T-helper 1 cell treated with Interleukin-12 subunit alpha and Interleukin-12 subunit beta and Interleukin-4 antibody, amounts not matched to agents 30 μg/mL and 1 μg/mL, for 36 hours (primary cell): ENCODE results near the gene DLGAP1.

Experiments used
- H3K27ac Mint-ChIP-seq: one replicate; pipeline ENCODE4 v1.8.0; 2021; ENCODE audit warnings: mild to moderate bottlenecking, mixed read lengths
- H3K27me3 Mint-ChIP-seq: one replicate; pipeline ENCODE4 v1.8.0; 2021; ENCODE audit warnings: low read depth, mixed read lengths
- H3K36me3 Mint-ChIP-seq: one replicate; pipeline ENCODE4 v1.8.0; 2021; ENCODE audit warnings: low read depth, mixed read lengths
- H3K4me1 Mint-ChIP-seq: one replicate; pipeline ENCODE4 v1.8.0; 2021; ENCODE audit warnings: low read depth, mixed read lengths
- H3K4me3 Mint-ChIP-seq: one replicate; pipeline ENCODE4 v1.8.0; 2021; ENCODE audit warnings: mild to moderate bottlenecking, moderate library complexity, mixed read lengths
- H3K9me3 Mint-ChIP-seq: one replicate; pipeline ENCODE4 v1.8.0; 2021; ENCODE audit warnings: mixed read lengths

DLGAP1 gene

DNA sequence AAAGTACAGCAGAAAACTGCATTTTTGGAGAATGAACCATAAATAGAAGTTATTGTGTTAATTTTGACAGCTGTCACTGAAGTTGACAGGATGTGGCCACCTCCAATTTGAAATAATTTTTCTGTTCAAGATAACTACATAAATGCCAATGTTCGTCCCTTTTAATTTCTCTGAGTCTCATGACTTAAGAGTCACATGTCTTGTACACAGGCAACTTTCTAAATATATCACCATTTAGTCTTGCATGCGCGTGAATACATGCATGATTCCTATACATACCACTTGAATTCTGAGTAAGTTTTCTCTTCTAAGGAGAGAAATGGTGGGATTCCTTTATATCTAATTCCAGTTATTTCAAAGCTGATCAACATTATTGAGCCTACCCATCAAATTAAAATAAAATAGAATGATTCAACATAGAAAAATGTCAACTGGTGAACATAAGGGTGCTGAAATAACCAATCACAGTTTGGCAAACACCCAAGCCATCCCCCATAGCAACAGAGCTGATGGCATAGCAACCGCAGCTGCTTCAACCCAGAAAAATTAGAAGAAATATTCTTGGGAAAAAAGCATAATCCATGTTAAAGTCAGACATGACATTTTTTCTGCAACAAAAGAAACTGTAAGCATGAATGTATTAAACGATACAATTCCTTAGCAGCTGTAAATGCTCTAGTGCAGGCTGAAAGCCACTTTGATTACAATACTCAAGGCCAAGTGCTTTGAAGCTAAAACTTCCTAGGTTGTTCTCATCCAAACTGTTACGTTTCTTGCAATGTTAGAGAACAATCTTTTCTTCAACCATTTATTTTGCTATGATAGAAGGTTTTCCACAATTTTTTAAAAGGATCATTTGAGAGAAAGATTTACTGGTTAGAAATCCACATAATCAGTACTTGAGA, 282.7 kb downstream of the DLGAP1 start:
- H3K36me3 Mint-ChIP-seq: no peaks in the 10 kb centered on the region
- H3K27ac Mint-ChIP-seq: no peak overlapping the region
- H3K4me3 Mint-ChIP-seq: no peak overlapping the region
- no peaks in the 10 kb centered on the region for H3K27me3 Mint-ChIP-seq
- no peaks in the 10 kb centered on the region for H3K4me1 Mint-ChIP-seq
- H3K9me3 Mint-ChIP-seq: no peaks in the 10 kb centered on the region

DNA sequence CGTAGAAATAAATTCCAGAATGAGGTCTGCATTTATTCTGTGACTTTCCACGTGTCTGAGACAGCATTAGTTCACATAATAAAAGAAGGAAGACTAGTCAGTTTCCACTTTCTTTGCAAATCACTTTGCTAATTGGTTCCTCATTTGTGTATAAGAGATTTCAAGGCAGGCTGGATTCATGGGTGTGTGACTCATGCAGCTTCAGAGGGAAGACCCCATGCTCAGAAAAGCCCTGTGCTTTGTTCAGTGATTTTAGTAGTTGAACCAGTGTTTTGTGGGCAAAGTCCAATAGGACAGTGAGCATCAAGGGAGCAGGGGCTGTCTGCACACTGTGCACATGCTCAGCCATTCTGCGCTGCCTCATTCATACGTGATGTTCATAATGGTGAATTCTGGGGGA, 297.8 kb downstream of the DLGAP1 start:
- no peaks in the 10 kb centered on the region for H3K4me1 Mint-ChIP-seq
- H3K36me3 Mint-ChIP-seq: no peaks in the 10 kb centered on the region
- no peak overlapping the region for H3K27ac Mint-ChIP-seq
- no peaks in the 10 kb centered on the region for H3K9me3 Mint-ChIP-seq
- H3K4me3 Mint-ChIP-seq: no peak overlapping the region
- H3K27me3 Mint-ChIP-seq: no peaks in the 10 kb centered on the region

DNA sequence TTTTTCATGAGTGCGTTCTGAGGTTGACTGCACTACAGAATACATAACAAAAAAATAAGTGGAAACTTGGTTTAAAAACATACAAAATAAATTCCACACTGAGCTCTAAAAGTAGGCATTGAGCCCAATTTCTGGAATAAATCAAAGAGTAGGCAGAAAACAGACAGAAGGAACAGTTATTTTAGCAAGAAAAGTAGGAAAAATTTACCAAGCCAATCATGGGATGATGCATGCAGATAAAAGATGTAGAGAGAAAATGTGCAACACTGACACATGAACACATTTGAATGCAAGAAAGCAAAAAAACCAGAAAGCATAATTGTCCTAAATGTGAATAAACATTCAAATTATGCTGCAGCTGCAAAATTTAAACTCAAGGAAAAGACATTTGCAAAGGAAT, 308.3 kb downstream of the DLGAP1 start:
- H3K4me3 Mint-ChIP-seq: no peak overlapping the region
- H3K9me3 Mint-ChIP-seq: no peaks in the 10 kb centered on the region
- no peaks in the 10 kb centered on the region for H3K4me1 Mint-ChIP-seq
- no peak overlapping the region for H3K27ac Mint-ChIP-seq
- no peaks in the 10 kb centered on the region for H3K36me3 Mint-ChIP-seq
- no peaks in the 10 kb centered on the region for H3K27me3 Mint-ChIP-seq

DNA sequence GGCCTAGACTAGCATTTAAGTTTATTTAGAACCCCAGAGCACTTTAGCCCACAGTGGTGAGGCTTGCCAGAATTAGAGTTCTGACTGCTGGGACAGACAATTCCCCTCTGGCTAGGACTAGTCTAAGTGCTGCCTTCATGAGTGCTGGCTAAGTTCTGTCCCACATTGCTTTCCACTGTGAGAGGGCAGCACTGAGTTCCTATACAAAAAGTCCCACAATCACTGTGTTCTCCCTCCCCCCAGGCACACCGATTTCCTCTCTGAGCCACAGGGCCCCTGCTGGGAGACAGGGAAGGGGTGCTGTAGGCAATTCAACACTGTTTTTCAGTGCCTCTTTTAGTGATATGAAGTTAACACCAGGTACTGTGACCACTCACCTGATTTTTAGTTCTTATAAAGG, 310.9 kb downstream of the DLGAP1 start:
- no peaks in the 10 kb centered on the region for H3K36me3 Mint-ChIP-seq
- no peaks in the 10 kb centered on the region for H3K9me3 Mint-ChIP-seq
- no peaks in the 10 kb centered on the region for H3K27me3 Mint-ChIP-seq
- H3K4me3 Mint-ChIP-seq: no peak overlapping the region
- no peaks in the 10 kb centered on the region for H3K4me1 Mint-ChIP-seq
- no peak overlapping the region for H3K27ac Mint-ChIP-seq

DNA sequence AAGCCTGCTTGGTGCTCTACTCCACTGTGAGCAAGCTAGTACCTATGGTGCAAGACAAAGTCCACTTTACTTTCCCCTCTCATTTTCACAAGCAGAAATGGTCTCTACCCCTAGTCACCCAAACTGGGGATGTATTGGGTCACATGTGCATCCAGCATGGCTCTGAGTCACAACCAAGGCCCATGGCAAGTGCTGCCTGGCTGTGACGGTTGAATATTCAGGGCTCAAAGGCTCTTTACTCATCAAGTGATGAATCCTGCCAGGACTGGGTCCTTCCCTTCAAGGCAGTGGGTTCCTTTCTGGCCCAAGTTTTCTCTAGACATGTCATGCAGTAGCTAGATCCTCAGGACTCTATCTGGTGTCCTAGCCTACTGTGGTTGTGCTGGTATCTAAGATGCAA, 311.5 kb downstream of the DLGAP1 start:
- Mint-ChIP-seq H3K9me3 (no peaks in the 10 kb centered on the region), H3K4me3 (no peak overlapping the region), H3K4me1 (no peaks in the 10 kb centered on the region), H3K27me3 (no peaks in the 10 kb centered on the region), H3K36me3 (no peaks in the 10 kb centered on the region), H3K27ac (no peak overlapping the region)

DNA sequence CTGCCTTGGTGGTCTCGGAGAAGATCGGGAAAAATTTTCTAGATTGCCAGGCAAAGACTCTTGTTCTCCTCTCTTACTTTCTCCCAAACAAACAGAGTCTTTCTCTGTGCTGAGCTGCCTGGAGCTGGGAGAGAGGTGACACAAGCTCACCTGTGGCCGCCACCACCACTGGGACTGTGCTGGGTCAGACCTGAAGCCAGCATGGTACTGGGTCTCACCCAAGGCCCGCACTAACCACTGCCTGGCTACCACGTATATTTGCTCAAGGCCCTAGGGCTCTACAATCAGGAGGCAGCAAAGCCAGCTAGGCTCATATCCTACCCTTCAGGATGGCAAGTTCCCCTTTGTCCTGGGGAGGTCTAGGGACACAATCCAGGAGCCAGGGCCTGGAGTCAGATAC, 312.2 kb downstream of the DLGAP1 start:
- Mint-ChIP-seq H3K4me1 (no peaks in the 10 kb centered on the region), H3K27ac (no peak overlapping the region), H3K9me3 (no peaks in the 10 kb centered on the region), H3K4me3 (no peak overlapping the region), H3K27me3 (no peaks in the 10 kb centered on the region), H3K36me3 (no peaks in the 10 kb centered on the region)

DNA sequence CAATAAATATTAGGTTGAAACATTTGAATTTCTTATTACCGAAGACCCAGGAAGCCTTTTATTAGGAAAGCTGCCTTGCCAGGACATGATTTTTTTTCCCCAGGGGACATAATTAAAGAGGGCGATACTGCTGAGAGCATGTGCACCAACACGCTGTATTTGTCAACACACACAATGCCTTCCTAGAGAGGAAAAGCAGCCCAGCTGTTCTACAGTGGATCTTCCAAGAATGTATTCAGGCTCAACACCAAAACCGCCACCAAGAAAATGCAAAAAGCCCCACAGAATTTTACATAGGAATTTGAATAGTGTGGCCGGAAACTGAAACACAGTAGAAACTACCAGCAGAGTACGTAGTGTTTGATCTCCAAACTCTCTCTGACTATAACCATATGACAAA, 320.4 kb downstream of the DLGAP1 start:
- Mint-ChIP-seq H3K36me3 (no peaks in the 10 kb centered on the region), H3K27ac (no peak overlapping the region), H3K4me1 (no peaks in the 10 kb centered on the region), H3K9me3 (no peaks in the 10 kb centered on the region), H3K27me3 (no peaks in the 10 kb centered on the region), H3K4me3 (no peak overlapping the region)

DNA sequence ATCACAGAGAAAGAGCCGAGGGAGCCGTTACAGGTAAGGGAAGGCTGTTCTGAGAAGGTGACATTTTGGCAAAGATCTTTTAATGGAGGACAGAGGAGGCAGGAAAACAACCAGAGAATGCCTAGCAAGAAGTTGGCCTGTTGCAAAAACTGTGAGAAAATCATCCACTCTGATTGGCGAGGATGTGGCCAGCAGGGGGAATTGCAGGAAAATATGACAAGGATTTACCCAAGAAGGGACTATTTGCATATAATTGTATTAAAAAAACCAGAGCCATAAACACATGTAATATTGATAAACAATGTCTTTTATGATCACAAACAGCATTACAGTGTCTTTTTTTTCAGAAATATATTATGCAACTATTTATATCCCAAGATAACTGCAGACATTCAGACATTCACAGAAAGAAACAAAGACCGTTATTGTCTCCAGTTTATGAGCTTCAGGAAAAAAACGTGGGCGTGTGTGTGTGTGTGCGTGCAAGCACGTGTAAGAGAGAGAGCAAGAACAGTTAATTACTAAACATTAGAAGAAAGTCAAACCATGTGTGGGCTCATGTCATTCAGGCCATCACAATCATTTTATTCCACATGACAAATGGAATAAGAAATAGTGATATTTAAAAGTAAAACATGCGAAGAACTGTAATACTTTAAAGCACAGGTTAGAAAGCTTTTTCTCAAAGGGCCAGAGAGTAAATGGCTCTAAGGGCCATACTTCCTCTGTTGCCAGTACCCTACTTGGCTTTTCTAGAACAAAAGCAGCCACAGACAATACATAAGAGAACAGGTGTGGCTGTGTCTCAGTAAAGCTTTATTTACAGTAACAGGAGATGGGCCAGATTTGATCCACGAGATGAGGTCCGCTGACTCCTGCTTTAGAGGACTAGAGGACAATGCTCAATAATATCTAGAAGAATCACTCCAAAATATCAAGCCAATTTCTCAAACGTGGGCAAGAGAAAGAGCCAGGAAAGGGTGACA, 324.1 kb downstream of the DLGAP1 start:
- Mint-ChIP-seq H3K27me3 (no peaks in the 10 kb centered on the region), H3K27ac (no peak overlapping the region), H3K9me3 (no peaks in the 10 kb centered on the region), H3K4me3 (no peak overlapping the region), H3K4me1 (no peaks in the 10 kb centered on the region), H3K36me3 (no peaks in the 10 kb centered on the region)

DNA sequence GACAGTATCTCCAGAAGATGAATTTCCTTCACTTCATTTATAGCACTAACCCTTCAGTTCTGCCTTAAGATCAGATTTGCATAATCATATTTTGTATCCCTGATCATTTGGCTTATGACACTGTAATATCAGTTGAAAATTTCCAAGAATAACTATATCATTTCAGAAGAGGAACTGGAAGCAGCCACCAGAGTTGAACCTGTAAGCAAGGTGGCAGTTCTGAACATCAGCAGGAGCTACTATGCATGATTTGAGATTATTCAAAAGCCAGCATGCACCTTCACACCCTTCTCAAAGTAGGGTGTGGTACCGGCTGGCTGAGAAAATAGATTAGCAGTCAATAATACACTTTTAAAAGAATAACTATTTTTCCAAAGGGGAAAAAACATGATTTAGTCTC, 328.2 kb downstream of the DLGAP1 start:
- H3K27ac Mint-ChIP-seq: no peak overlapping the region
- no peaks in the 10 kb centered on the region for H3K27me3 Mint-ChIP-seq
- H3K4me3 Mint-ChIP-seq: no peak overlapping the region
- no peaks in the 10 kb centered on the region for H3K4me1 Mint-ChIP-seq
- H3K36me3 Mint-ChIP-seq: no peaks in the 10 kb centered on the region
- H3K9me3 Mint-ChIP-seq: no peaks in the 10 kb centered on the region

DNA sequence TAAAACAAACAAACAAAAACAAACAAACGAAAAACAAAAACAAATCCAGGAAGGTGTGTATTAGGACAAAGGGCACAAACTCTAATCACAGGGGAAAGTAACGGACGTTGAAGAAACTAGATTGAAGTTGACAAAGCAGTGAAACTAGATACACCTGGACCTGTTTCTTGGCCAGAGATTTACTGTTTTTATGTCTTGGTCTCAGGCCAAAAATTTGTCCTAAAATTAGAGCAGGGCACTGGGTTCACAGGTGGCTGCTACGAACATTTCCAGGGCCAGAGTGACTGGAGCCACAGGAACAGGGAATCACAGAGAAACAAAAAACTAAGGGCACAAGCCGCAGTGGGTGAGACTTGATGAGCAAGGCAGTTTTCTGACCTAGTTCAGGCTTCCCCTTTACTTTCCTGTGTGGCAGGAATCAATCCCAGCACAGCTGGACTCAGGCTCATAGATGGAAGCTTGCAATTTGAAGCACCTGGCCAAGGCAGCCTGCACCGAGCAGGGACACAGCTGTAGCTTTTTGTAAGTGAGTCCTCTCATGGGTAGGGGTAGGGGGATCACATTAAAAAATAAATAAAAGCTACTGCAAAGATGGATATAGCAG, 329.4 kb downstream of the DLGAP1 start:
- no peak overlapping the region for H3K4me3 Mint-ChIP-seq
- H3K27me3 Mint-ChIP-seq: no peaks in the 10 kb centered on the region
- no peaks in the 10 kb centered on the region for H3K4me1 Mint-ChIP-seq
- H3K9me3 Mint-ChIP-seq: no peaks in the 10 kb centered on the region
- H3K27ac Mint-ChIP-seq: no peak overlapping the region
- H3K36me3 Mint-ChIP-seq: no peaks in the 10 kb centered on the region

DNA sequence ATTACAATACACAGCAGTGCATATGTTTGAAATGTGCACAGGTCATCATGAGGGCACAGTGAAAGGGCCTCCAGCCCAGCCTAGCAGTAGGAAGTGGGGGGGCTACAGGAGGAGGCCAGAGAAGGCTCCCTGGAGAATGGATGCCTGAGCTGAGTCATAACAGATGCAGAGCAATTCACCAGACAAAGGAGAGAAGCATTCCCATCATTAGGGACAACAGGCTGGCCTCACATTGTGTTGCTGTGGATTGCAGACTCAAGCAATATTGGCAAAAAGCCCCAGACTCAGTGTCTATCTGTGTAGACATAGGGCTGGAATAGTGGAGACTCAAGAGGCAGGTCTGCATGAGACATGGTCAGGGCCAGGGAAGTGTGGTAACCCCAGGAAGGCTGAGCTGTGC, 329.9 kb downstream of the DLGAP1 start:
- H3K4me3 Mint-ChIP-seq: no peak overlapping the region
- no peaks in the 10 kb centered on the region for H3K4me1 Mint-ChIP-seq
- H3K27ac Mint-ChIP-seq: no peak overlapping the region
- no peaks in the 10 kb centered on the region for H3K27me3 Mint-ChIP-seq
- no peaks in the 10 kb centered on the region for H3K36me3 Mint-ChIP-seq
- H3K9me3 Mint-ChIP-seq: no peaks in the 10 kb centered on the region

DNA sequence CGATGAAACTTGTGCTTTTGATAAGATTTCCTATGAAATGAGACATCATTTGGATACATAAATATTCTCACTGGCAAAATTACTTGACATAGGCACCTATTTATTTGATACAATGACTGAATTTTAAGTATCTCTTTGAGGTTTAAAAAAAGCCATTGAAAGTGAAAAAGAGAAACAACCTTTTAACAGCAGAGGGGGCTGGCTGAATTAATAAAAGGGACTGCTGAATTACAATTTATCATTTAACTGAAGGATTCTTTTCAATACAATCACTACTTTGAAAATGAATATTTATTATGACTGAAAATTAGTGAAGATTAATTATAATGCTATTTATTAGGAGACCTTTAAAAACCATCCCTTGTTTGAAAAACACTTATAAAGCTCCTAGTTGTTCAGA, 335.3 kb downstream of the DLGAP1 start:
- H3K4me1 Mint-ChIP-seq: no peaks in the 10 kb centered on the region
- H3K27ac Mint-ChIP-seq: no peak overlapping the region
- H3K9me3 Mint-ChIP-seq: no peaks in the 10 kb centered on the region
- H3K27me3 Mint-ChIP-seq: no peaks in the 10 kb centered on the region
- no peaks in the 10 kb centered on the region for H3K36me3 Mint-ChIP-seq
- H3K4me3 Mint-ChIP-seq: no peak overlapping the region

DNA sequence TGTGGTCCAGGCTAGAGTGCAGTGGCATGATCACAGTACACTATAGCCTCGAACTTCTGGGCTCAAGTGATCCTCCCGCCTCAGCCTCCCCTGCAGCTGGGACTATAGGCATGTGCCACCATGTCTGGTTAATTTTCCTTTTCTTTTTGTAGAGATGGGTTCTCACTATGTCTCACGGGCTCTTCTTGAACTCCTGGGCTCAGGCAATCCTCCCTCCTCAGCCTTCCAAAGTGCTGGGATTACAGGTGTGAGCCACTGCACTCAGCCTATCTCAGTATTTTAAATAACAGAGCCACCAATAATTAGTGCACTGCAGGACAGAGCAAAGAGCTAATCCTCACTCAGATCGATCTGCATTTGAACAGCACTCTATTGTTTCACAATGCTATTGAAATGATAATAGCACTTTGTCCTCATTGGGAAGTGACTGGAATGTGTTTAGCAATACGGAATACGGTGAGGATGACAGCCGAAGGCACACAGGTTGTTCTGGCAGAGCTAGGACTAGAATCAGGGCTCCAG, 335.9 kb downstream of the DLGAP1 start:
- H3K4me3 Mint-ChIP-seq: no peak overlapping the region
- no peaks in the 10 kb centered on the region for H3K9me3 Mint-ChIP-seq
- no peak overlapping the region for H3K27ac Mint-ChIP-seq
- no peaks in the 10 kb centered on the region for H3K36me3 Mint-ChIP-seq
- no peaks in the 10 kb centered on the region for H3K4me1 Mint-ChIP-seq
- H3K27me3 Mint-ChIP-seq: no peaks in the 10 kb centered on the region

DNA sequence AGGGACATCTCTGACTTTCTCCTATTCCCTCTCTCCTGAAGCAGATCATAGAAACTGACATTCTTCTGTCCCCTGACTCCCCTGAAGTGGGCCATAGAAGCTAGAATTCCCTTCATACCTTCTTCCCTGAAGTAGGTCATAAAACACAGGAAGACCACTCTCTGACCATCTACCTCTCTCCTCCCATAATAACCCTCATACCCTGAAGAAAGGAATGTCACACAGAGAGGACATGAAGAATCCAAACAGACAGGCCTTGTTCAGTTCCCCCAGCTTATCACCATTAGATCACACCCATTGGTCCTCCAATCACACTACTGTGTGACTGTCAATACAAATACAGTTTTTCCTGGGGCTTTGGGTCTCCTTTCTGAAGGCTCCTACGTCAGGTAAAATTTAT, 347.1 kb downstream of the DLGAP1 start:
- Mint-ChIP-seq H3K4me1 (no peaks in the 10 kb centered on the region), H3K27me3 (no peaks in the 10 kb centered on the region), H3K27ac (no peak overlapping the region), H3K9me3 (no peaks in the 10 kb centered on the region), H3K36me3 (no peaks in the 10 kb centered on the region), H3K4me3 (no peak overlapping the region)
